Suprapubic skin (tissue), 4 donors: ENCODE data around the gene TTLL7. TPM values are rescaled to one million over a fixed set of nuclear protein-coding genes. Genes with fewer than 3 reads are reported as not detected.

Experiments
- DNase-seq, 2 donors: peaks; one replicate each; pipeline ENCODE4 v3.0.0-alpha.2; 2019; ENCODE audit warnings: low spot score in 2 of 2
- H3K27ac ChIP-seq: fragments of 200-600 bp; sonication (generic); one replicate; pipeline ENCODE4 v1.5.1; 2019
- H3K27me3 ChIP-seq: fragments of 200-600 bp; sonication (generic); one replicate; pipeline ENCODE4 v1.5.1; 2019
- H3K36me3 ChIP-seq: fragments of 200-600 bp; sonication (generic); one replicate; pipeline ENCODE4 v1.5.1; 2019
- H3K4me1 ChIP-seq: fragments of 200-600 bp; sonication (generic); one replicate; pipeline ENCODE4 v1.5.1; 2019
- H3K4me3 ChIP-seq: fragments of 200-600 bp; sonication (generic); one replicate; pipeline ENCODE4 v1.5.1; 2019; ENCODE audit warnings: mild to moderate bottlenecking
- H3K9me3 ChIP-seq: fragments of 200-600 bp; sonication (generic); one replicate; pipeline ENCODE4 v1.5.1; 2019
- CTCF ChIP-seq, 2 donors: fragments of 200-600 bp in 1 of 2; fragments of 450-650 bp in 1 of 2; sonication (generic) in 1 of 2; IDR thresholded peaks; one replicate each; pipeline ENCODE4 v1.5.1; 2016 to 2019; ENCODE audit warnings: antibody characterized with exemption in 2 of 2, mild to moderate bottlenecking in 1 of 2, moderate library complexity in 1 of 2
- EP300 ChIP-seq: sonication (generic); formaldehyde crosslinking; IDR thresholded peaks from one replicate; pipeline ENCODE4 v1.6.1; 2017; ENCODE audit warnings: antibody characterized with exemption
- POLR2A ChIP-seq, 2 donors: fragments of 450-650 bp; IDR thresholded peaks; one replicate each; pipeline ENCODE4 v1.6.1; 2017; ENCODE audit warnings: antibody characterized with exemption in 2 of 2, mild to moderate bottlenecking in 2 of 2, moderate library complexity in 2 of 2
- POLR2AphosphoS5 ChIP-seq, 3 donors: sonication (generic); formaldehyde crosslinking; IDR thresholded peaks; one replicate each; pipeline ENCODE4 v1.6.1; 2017; ENCODE audit warnings: antibody characterized with exemption in 3 of 3
- WGBS: methylation state at CpG from one replicate; pipeline ENCODE4 v1.1.5; 2018; 5-methylcytosine and 5-hydroxymethylcytosine counted together
- total RNA-seq, 4 donors: library from RNA; depleted of rRNA; stranded (reverse); fragments of >200 nt; gene quantifications; one replicate each; pipeline ENCODE4 v1.1.0, GENCODE V29; 2016

TTLL7 gene
- total RNA-seq, 4 donors from 2014 or later, result 1.5 to 3.1 (median 2.3) TPM

GRCh38 chr1:83954166-83954823 is 44.6 kb downstream of the TTLL7 start:
- DNase-seq, result no peak
- WGBS, result 90% methylated on average over 3 of the region's 3 CpGs
- H3K9me3 ChIP-seq, result no peaks in the 10 kb centered on the region
- no peak overlapping the region for H3K4me3 ChIP-seq
- no peak overlapping the region for H3K27ac ChIP-seq
- TF ChIP-seq EP300 (no peak), POLR2AphosphoS5 (IDR thresholded peaks at IDR 0.05) (no peak), POLR2A (IDR thresholded peaks at IDR 0.05) (no peak), CTCF (IDR thresholded peaks at IDR 0.05) (no peak)
- no peaks in the 10 kb centered on the region for H3K36me3 ChIP-seq
- no peaks in the 10 kb centered on the region for H3K4me1 ChIP-seq
- H3K27me3 ChIP-seq, result no peaks in the 10 kb centered on the region

GRCh38 chr1:83950106-83950661 is 48.7 kb downstream of the TTLL7 start:
- Histone ChIP-seq H3K27me3 (no peaks in the 10 kb centered on the region), H3K9me3 (no peaks in the 10 kb centered on the region), H3K36me3 (no peaks in the 10 kb centered on the region), H3K4me3 (no peak overlapping the region), H3K4me1 (no peaks in the 10 kb centered on the region), H3K27ac (no peak overlapping the region)
- no peak for DNase-seq
- WGBS, result 62% methylated on average over 7 of the region's 7 CpGs
- TF ChIP-seq EP300 (no peak), POLR2AphosphoS5 (IDR thresholded peaks at IDR 0.05) (no peak), POLR2A (IDR thresholded peaks at IDR 0.05) (no peak), CTCF (IDR thresholded peaks at IDR 0.05) (no peak)

- no peaks in the 10 kb centered on the region for H3K4me1 ChIP-seq
- H3K27me3 ChIP-seq, result no peaks in the 10 kb centered on the region
- no peak for DNase-seq
- TF ChIP-seq CTCF (IDR thresholded peaks at IDR 0.05) (no peak), POLR2A (IDR thresholded peaks at IDR 0.05) (no peak), POLR2AphosphoS5 (IDR thresholded peaks at IDR 0.05) (no peak), EP300 (no peak)
- H3K9me3 ChIP-seq, result no peaks in the 10 kb centered on the region
- no peaks in the 10 kb centered on the region for H3K36me3 ChIP-seq
- H3K4me3 ChIP-seq, result no peak overlapping the region
- no peak overlapping the region for H3K27ac ChIP-seq
- 74% methylated on average over 3 of the region's 3 CpGs for WGBS
These were observed 56.0 kb downstream of the TTLL7 start for GRCh38 chr1:83942914-83943313.

- H3K27me3 ChIP-seq, result no peaks in the 10 kb centered on the region
- TF ChIP-seq POLR2AphosphoS5 (IDR thresholded peaks at IDR 0.05), result no peak
- H3K4me1 ChIP-seq, result no peaks in the 10 kb centered on the region
- H3K27ac ChIP-seq, result no peak overlapping the region
- no peak overlapping the region for H3K4me3 ChIP-seq
- DNase-seq, result no peak
- H3K9me3 ChIP-seq, result no peaks in the 10 kb centered on the region
- no peaks in the 10 kb centered on the region for H3K36me3 ChIP-seq
These were observed 64.4 kb downstream of the TTLL7 start for GRCh38 chr1:83934550-83934949.

GRCh38 chr1:83932693-83933092 is 66.2 kb downstream of the TTLL7 start:
- H3K27ac ChIP-seq, result no peak overlapping the region
- no peak for DNase-seq
- no peaks in the 10 kb centered on the region for H3K9me3 ChIP-seq
- no peaks in the 10 kb centered on the region for H3K27me3 ChIP-seq
- H3K4me3 ChIP-seq, result no peak overlapping the region
- TF ChIP-seq POLR2AphosphoS5 (IDR thresholded peaks at IDR 0.05) (no peak), POLR2A (IDR thresholded peaks at IDR 0.05) (no peak), EP300 (no peak), CTCF (IDR thresholded peaks at IDR 0.05) (no peak)
- 93% methylated on average over 4 of the region's 4 CpGs for WGBS
- no peaks in the 10 kb centered on the region for H3K36me3 ChIP-seq
- H3K4me1 ChIP-seq, result no peaks in the 10 kb centered on the region
